ENCODE results near the gene DNAH1. TPM values are rescaled to one million over a fixed set of nuclear protein-coding genes. Genes with fewer than 3 reads are reported as not detected.

Gene DNAH1
- total and polyA plus RNA-seq, 2 of the 4 experiments (the other 2 are of a cell fraction) = 2.0 to 4.0 TPM

DNA sequence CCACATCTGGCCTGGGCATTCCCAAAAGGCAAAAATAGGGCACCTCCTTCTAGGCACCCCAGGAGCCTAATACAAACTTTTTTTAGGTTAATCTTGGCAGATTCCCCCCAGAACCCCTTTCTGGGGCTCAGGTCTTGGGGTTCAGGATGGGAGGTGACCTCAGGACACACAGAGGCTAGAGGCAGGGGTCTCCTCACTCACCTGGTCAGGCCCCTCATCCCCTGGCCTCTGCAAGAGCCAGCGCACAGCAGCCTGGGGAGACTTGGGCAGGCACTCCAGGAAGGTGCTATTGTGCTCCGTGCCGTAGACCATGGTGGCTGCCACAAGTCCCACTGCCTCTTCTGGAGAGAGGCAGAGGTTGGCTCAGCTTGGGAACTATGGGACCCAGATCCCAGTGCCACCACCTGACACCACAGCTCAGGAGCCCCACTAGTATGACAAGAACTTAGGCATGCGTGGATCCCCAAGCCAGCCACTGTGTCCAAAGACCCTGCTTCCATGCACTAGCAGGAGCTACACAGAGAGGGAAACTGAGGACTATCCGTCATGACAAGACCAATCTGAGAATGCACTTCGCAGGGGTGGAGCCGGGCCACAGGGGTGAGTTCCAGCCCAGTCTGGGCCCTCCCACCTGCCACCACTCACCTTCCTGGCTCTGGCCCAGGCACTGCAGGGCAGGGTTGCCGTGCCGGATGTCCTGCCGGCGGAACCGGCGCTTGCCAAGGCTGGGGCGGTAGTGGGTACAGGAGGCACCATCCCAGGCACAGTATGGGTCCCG lies 121.4 kb downstream of the DNAH1 start (continued):
- TF ChIP-seq CEBPB (IDR thresholded peaks at IDR 0.05; ENCODE audit: low read depth, low read length) = no peak

GRCh38 chr3:52438104-52438376 lies 121.9 kb downstream of the DNAH1 start:
- no peak overlapping the region for H4K91ac ChIP-seq (ENCODE audit: insufficient read depth, low read depth, low read length)
- no peak overlapping the region for H2AK9ac ChIP-seq (replicated peaks; ENCODE audit: low read depth, low read length, poor library complexity)
- no peak overlapping the region for H3K4me2 ChIP-seq (ENCODE audit: low read depth, low read length)
- no peak overlapping the region for H3K4me3 ChIP-seq (ENCODE audit: insufficient read depth, low read depth, low read length)
- no peaks in the 10 kb centered on the region for H3K9me3 ChIP-seq (ENCODE audit: control insufficient read depth, insufficient read depth, low read length)
- no peaks in the 10 kb centered on the region for H3K79me1 ChIP-seq (ENCODE audit: low read depth in 1 of 2, low read length in 2 of 2)
- intact Hi-C loops (cut with micrococcal nuclease) = no loop called here
- no peak overlapping the region for H2AFZ ChIP-seq (replicated peaks; ENCODE audit: low read length, poor library complexity)
- no peak overlapping the region for H3K56ac ChIP-seq (ENCODE audit: extremely low read depth, insufficient read depth, low read length)
- in situ Hi-C loops (cut with MboI; ENCODE audit: low sequenced_read_pairs) = no loop called here
- no peak overlapping the region for H4K8ac ChIP-seq (ENCODE audit: low read depth in 2 of 2, low read length in 2 of 2)
- ChIA-PET POLR2A (ENCODE audit: unreplicated experiment) (no interaction called here), CTCF (no interaction called here)
- no TSS peak for BruUV-seq (replicated peaks)
- H3K9me1 ChIP-seq (ENCODE audit: insufficient read depth, low read length) = no peaks in the 10 kb centered on the region
- H3K23ac ChIP-seq (ENCODE audit: low read depth, low read length) = no peak overlapping the region
- dilution Hi-C loops (cut with HindIII; ENCODE audit: low sequenced_read_pairs, unreplicated experiment) = no loop called here
- H3K4ac ChIP-seq (ENCODE audit: low read depth, low read length) = no peak overlapping the region
- H3K36me3 ChIP-seq (ENCODE audit: control insufficient read depth, insufficient read depth, low read length) = no peaks in the 10 kb centered on the region
- H3K14ac ChIP-seq (replicated peaks; ENCODE audit: low read depth, low read length) = no peak overlapping the region
- WGBS, 2 experiments (ENCODE audit: extremely low coverage in 2 of 2, insufficient read length in 1 of 2) = no CpG with 5 or more reads among the region's 6 CpGs
- peaks cover 8% of the 10 kb centered on the region; the same call in 1 of the 2 replicates for H3K4me1 ChIP-seq (ENCODE audit: control insufficient read depth, insufficient read depth, low read length)
- no peak overlapping the region for H3K18ac ChIP-seq (ENCODE audit: low read depth, low read length)
- no peak overlapping the region for H3K27ac ChIP-seq (ENCODE audit: insufficient read depth, low read length)
- H2BK120ac ChIP-seq (ENCODE audit: low read depth, low read length) = no peak overlapping the region
- no peaks in the 10 kb centered on the region for H4K20me1 ChIP-seq (ENCODE audit: insufficient read depth, low read length)
- H4K5ac ChIP-seq (ENCODE audit: low read depth, low read length) = no peak overlapping the region
- no peak overlapping the region for H2BK5ac ChIP-seq (ENCODE audit: low read depth, low read length, poor library complexity, severe bottlenecking)
- no peak overlapping the region for H3K9ac ChIP-seq (ENCODE audit: low read depth, low read length)
- H2AK5ac ChIP-seq (ENCODE audit: low read depth, low read length) = no peak overlapping the region
- TF ChIP-seq BHLHE40 (IDR thresholded peaks at IDR 0.05; ENCODE audit: low read depth, low read length) = no peak
- no peak for TF ChIP-seq NFE2L2 (IDR thresholded peaks at IDR 0.05; ENCODE audit: low read depth, low read length)
- TF ChIP-seq MXI1 (IDR thresholded peaks at IDR 0.05; ENCODE audit: borderline replicate concordance, low read depth, low read length) = no peak
- TF ChIP-seq MAFK (IDR thresholded peaks at IDR 0.05; ENCODE audit: low read depth, low read length) = no peak
- TF ChIP-seq CTCF (conservative IDR thresholded peaks at IDR 0.05; ENCODE audit: low read depth, low read length) = no peak
- no peak for TF ChIP-seq RCOR1 (IDR thresholded peaks at IDR 0.05; ENCODE audit: insufficient replicate concordance, low read length)
- TF ChIP-seq CEBPB (IDR thresholded peaks at IDR 0.05; ENCODE audit: low read depth, low read length) = no peak
- no peak for TF ChIP-seq ELK1 (IDR thresholded peaks at IDR 0.05; ENCODE audit: borderline replicate concordance, low read depth, low read length)
- ATAC-seq (ENCODE audit: low read depth) (no peak), DNase-seq (no peak)
- peaks cover 17% of the 10 kb centered on the region for H3K27me3 ChIP-seq (ENCODE audit: control insufficient read depth, insufficient read depth, low read length)
- no peak overlapping the region for H2BK20ac ChIP-seq (ENCODE audit: low read depth, low read length)
- H2BK15ac ChIP-seq (ENCODE audit: low read depth, low read length) = no peak overlapping the region
